Measurements from ENCODE around the gene CREB5.
A peak's percentile ranks its signal among the peaks of the same experiment; 100 is the strongest.

CREB5 gene

DNA sequence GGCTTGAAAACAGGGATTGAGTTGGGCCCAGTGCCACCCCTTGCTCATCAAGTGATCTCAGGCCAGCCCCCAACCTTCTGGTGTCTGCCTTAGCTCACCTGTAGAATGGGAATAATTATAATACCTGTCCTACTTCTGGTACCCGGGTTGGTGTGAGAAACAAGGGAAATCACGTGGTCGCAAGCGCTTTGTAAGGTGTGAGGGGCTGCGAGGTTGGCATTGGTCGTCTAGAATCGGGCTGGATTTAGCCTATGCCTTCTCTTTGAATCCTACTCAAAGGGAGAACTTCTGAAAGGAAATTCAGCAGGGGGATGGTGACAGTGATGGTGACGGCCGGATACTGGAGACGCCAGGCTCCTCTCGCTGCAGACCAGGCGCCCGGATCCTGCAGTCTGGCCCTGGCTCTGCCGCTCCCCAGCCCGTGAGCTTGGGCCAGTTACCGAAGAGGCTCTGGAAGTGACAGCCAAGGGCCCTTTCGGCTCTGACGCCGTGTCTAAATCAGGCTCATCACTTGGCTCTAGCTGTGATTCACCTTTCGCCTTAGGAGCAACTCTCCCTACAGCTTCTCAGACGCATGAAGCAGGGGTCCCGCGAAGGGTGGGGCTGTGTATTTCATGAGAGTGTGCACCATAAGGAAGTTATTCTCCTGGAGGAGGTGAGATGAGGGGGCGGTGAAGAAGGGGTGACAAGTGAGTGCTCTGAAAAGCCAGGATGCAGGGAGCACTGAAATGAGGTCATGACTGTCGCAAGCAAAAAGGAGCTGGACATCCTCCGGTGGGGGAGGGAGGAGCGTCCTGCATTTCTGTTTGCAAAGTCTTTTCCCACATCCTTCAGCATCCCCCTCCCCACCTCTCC is 4.0 kb upstream of the CREB5 start:
- no peak for DNase-seq

DNA sequence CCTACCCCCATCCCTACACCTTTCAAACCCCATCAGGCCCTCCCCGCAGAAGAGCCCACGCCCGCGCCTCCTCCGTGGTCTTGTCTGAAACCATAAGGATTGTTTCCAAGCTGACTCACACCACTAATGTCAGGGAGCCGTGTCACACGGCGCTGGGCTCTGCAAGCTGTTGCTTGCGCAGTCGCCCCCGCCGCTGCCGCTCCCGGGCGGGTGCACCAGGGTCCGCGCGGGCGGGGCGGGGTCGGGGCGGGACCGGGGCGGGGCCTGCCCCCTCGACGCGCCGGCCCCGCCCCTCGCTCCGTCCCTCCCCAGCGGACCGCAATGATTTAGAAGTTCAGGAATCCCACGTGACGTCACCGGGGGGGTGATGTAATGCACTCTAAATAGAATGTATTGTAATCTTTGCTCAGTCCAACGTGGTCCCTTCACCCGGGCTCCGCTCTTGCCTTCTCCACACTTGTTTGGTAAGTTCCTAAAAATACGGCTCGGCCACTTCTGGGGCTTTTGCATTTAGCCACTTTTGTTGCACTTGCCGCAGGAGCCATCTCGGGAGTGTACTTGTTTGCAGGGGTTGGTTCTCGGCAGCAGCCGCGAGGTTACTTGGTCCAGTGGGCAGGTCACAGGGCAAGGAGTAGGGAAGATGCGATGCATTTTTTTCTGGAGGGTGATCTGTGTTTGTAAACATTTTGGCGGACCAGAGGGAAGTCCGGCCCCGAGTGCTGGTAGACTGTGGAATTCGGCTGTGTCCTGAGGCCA is 3.2 kb upstream of the CREB5 start:
- DNase-seq, result peak; percentile 48 to 85

DNA sequence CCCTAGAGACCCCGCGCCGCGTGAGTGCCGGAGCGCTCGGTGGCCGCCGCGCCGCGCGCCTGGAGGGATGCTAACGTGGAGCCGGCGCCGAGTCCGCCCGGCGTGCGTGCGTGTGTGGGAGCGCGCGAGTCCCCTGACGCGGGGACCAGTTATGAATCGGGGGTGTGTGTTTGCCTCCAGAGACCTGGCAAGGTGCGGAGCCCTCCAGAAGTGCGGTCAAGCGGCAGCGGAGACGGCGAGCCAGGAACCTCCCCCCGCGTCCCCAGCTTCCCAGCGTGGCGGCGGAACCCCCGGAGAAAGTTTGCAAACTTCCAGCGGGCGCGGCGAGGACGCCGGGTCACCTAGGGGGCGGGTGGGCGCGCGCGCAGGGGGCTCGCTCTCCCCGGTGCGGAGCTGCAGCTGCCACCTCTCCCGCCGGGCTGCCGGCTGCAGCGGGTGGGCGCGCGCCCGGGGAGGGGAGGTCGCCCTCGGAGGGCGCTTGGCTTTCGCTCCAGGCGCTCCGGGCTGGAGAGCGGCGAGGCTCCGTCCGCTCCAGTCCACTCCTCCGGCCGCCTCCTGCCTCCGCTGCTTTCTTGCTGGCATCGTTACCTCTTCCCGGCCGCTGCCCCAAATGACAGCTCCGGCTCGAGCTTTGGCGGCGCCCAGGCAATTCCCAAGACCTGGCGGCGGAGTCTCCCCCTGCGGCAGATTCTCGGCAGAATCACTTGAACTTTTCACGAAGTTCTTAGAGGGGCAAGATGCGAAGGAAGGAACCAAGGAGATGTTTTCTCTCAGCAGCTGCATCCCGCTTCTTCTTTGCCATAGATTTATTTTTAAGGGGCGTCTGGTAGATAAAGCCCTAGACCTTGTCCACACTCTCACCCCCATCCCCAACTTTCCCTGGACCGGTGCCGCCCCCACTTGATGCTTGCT is 2.3 kb upstream of the CREB5 start:
- no peak for DNase-seq

DNA sequence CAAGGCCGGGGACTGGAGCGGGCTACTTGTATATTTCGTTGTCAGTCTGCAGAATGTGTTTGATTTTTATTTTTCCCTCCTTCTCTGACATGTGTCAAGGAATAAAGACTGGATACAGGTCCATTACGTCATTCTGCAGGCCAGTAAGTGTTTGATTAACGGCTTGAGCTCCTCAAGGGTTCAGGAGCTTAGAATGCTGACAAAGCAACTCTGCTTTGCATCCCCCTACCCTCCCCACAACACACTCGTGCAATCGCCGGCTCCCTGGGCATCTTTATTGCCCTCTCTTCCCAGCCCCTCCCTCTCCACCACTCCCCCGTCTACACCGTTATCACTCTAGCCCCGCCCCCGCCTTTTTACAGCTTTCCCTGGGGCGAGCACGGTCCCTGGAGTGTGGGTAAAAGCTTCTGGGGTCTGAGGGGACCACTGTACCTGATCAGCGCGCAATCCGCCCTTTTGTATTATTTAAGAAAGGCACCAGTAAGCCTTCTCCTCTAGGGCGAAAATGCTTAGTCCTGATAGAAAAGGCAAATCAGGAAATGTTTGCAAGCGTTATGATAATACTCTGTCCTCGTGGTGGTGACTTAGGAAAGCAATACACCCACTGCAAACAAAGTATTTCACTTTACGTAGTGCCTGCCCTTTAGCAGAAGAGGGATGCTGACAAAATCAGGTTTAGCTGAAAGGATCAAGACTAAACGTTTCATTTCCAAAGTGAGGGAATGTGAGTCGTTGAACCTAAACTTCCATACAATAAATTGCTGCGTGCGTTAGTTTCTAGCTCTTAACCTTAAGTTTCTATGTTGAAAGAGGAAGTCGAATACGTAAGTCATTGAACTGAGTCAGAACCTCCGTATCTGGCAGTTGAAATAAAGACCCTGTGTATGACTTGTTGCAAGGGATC is 1.4 kb upstream of the CREB5 start:
- DNase-seq, result no peak

DNA sequence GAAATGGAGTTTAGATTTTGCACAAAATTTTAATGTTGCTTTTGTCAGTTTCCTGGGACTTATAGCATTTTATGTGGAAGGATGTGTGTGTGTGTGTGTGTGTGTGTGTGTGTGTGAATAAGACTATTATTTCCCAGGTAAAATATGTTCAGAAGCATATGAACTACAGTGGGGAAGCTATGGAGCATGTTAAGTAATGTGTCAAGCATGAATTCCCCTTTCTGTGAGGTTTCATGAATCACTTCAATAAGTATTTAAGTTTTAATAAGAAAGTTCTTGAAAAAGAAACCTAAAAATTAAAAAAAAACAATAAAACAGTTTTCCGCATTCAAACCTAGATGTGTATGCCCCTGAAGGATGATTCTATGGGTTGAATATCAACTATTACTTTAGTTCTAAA is 693 bp downstream of the CREB5 start:
- no peak for DNase-seq

DNA sequence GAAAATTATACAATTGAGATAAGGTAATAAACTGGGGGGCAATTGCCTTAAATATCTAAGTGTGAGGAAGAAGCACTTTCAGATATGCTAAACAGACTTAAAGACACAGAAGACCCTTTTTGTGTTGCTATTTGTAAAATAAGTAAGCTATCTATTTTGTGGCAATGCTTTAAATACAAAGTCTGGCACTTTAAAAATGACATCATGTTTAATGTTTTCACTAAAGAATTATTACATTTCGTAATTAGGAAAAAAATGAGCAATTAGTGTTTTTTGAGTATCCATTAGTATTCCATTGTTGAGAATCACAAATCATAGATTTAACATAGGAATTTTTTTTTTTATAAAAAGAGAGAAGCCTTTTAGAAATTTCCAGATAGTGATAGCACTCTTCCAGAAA is 2.1 kb downstream of the CREB5 start:
- no peak for DNase-seq

DNA sequence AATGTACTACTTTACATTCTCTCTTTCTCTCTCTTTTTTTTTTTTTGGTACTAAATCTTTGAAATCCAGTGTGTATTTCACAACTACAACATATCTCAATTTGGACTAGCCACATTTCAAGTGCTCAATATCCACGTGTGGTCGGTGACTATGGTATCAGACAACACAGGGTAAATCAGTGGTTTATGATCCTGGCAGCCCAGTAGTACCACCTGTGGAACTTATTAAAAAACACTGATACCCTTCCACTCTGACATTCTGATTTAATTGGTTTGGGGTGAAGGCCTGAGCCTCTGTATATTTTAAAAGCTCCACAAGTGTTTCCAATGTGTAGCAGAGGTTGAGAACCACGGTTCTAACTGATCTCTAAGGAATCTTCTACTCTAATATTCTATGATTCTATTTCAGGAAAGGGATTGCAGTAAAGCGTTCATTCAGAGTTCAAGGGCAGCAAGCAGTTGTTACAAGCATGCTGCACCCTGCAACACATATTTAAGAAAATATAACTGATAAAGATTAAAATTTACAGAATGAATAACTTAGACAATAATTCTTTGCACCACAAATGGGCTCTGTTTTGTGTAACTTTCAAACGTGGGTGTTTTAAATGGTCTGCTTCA is 5.1 kb downstream of the CREB5 start:
- DNase-seq, result no peak

DNA sequence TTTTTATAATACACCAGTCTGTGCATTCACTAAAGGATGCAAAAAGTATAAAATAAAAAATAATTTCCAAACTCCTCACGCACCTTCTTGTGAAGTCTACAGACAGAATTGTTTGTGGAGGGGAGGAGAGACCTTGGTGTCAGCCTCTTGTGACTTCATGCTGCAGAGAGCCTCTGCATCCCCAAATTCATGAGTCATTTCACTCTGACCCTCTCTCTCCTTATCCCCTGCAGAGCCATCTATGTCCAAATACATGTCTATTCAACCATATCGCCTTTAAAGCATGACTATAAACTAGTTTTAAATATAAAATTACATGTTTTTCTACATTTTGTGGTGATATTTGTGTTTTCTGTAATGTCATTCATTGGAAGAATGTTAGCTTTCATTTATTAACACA is 6.0 kb downstream of the CREB5 start:
- DNase-seq, result no peak

DNA sequence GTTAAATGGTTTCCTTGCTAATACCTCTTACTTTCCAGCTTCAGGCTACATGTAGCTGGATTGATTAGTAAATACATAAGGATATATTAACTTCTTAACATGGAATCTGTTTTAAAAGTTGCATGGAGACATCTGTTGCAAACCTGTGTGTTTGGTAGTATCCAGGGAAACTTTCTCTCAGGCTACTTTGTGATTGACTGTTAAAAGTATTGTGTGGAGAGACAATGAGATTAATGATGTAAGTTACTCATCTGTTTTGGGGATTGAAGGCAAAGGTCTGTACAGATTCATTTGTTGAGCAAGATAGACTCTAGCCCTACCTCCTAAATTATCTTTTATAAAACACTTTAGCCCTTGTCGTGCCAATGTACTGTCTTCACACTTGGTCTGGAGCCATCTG is 6.6 kb downstream of the CREB5 start:
- no peak for DNase-seq

DNA sequence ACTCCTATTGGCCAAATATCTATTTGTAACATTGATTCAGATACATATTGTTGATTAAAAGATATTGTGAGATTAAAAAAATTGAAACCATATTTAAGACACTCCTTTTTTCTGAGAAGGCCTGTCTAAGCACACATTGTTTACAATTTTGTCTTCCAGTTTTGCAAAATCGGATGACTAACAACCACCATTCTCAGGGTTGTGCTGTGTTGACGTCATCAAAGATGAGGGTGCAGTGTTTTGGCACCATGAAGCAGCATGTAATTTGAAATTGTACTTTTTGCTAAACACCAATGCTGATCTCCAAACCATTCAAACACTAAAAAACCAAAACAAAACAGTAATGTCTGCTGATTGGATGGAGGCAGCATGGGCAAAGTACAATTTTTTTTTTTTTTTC is 7.4 kb downstream of the CREB5 start:
- no peak for DNase-seq

DNA sequence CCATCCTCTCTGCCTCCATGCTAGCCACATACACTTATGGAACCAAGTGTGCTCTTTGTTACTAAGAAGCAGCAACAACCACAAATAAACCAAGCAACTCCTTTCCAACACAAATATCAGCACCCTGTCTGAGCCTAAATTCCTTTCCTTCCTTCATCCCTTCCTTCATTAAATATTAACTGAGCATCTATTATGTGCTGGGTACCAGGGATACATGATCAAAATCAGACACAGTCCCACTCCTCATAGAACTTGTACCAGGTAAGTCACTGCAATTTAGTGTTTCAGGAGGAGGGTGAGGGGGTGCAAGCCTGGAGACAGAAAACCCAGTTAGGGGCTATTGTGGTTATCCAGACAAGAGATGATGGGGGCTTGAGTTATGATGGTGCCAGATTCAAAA is 10.8 kb downstream of the CREB5 start:
- DNase-seq, result no peak

DNA sequence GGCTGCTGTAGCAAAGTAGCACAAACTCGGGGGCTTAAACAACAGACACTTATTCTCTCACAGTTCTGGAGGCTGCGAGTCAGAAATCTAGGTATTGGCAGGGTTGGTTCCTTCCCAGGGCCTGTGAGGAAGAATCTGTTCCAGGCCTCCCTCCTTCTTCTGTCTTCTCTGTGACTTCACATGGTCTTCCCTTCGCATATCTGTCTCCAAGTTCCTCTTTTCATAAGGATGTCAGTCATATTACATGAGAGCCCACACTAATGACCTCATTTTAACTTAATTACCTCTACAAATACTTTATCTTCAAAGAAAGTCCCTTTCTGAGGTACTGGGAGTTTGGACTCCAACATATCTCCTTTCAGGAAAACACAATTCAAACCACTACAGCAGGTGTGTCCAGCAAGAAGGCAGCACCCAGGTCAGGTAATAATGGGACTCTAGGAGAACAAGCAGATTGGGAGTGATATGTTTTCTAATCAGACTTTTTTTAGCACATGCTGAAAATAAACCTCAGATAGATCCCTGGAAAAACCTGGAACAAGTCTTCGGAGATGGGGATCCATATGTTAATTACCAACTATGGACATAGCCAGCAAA is 11.7 kb downstream of the CREB5 start:
- no peak for DNase-seq

DNA sequence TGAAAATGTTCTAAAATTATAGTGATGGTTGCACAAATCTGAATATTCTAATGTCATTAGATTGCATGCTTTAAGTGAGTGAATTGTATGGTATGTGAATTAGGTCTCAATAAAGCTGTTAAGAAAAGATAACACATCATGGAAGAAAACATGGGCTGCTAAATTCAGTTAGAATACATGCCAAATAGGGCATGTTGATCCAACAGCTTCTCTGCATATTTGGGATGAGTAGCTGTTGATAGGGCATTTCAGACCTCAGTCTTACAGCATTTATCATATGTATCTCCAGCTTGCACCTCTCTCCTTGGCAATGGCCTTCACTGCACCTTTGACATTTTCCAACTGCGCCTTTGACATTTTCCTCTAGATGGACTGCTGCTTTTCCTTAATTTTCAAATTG is 13.2 kb downstream of the CREB5 start:
- DNase-seq, result no peak

DNA sequence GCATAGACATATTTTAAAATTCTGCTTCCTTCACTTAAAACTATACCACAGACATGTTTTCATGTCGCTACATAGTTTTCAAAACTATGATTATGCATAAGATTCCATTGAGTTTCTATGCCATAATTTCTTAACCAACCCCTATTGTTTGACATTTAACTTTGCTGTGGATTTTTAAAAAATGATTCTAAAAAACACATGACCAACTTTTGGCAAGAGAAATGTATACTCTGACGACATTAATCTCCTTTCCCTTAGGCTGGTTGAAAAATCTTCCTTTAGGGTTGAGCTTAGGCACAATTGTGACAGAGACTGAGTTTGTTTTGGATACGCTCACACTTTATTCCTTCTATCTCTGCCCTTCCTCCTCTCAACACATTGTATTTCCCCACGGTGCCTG is 14.9 kb downstream of the CREB5 start:
- DNase-seq, result no peak

DNA sequence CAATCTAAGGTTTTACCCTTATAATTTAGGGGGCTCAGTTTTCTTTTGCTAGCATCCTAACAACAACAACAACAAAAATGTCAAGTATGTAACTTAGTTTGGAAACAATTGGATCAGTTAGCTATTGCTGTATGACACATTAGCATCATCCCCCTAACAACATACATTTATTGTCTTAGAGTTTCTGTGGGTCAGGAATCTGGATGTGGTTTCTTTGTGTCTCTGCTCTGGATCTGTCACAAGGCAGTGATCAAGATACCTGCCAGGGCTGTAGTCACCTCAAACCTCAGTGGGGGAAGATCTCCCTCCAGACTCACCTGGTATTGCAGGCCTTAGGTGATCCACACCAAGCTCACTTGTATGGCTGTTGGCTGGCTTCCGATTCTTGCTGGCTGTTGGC is 18.3 kb downstream of the CREB5 start:
- DNase-seq, result no peak

DNA sequence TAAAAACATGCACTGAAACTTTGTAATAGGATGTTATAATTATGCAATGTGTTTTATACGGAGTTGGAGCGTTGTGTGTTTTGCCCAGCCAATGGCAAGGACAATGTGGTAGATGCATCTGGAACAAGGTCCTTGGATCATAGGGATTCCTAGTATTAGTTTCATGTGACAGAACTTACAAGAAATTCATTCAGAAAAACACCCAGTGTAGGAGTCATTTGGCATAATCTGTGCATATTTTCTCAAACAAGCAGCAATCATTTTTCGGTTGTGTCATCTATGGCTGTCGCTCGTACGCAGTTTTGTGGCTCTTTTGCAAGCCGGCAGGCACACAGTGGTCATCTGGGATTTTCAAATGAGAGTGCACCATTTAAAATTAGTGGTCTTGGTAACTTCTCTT is 19.8 kb downstream of the CREB5 start:
- DNase-seq, result no peak

DNA sequence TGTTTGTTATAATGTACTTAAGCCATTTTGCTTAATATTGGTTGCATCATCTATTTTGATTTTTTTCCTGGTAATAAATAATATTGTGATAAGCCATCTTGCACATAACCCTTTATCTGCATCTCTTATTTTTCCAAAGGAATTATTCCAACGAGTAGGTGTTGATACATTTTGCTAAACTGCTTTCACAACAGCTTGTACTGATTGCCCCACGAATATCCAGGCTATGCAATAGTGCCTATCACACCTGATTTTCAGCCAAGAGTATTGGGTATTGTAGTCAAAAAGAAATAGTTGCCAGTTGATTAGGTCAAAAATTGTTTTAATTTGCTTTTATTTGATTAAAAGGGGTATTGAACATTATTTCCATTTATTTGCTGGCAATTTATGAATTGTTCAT is 20.7 kb downstream of the CREB5 start:
- no peak for DNase-seq

DNA sequence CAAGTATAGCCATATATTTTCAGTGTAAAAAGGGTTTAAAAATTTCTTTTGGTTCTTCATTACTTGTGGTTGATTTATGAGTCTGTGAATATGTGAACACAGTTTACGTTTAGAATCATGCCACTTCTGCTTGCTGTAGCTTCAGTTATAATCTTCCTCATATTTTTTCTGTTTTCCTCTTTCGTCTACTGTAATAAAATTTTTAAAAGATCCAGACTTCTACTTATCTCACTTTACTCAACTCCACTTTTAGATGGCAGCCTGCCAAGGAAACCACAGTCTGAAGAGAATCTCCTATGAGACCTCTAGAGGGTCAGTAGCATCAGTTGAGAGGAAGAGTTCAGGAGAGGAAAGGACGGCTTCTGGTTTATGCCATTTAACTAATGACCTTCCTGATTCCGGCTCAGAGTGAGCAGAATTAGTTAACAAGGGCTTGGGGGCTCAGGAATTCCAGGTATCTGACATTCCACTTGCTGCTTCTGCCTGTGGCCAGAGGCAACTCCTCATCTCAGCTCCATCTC is 21.4 kb downstream of the CREB5 start:
- no peak for DNase-seq

DNA sequence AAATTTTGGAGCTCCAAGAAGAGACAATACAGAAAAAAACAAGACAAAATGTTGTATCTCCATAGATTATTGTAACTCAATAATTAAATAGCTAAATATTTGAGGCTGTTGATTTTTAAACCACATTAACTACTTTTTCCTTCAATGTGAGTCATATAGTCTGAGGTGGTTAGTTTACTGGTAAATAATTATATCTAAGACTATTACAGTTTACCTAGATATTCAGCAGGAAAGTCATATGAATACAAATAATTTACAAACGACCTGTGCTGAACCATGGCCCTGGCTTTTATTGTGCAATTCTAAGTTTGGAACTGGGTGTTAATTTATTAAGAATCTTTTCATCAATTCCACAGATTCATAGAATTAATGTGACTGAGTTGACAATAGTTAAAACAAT is 22.2 kb downstream of the CREB5 start:
- no peak for DNase-seq

DNA sequence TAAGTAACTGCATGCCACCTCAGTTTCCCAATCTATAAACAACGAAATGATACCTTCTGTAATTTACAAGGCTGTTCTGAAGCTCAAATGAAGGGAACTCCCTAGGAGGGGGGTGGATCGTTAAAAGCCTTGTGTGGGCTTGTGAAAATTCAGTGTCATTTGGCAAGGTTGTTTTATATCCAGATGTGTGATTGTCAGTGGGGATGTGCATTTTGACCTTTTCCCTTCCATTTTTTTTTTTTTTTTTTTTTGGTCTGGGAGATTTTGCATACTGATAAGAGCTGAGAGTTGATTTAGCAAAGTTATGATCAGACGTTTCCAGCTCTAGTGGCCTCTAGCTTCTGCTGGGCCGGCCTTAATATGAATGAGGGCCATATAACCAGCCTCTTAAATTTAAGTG is 22.8 kb downstream of the CREB5 start:
- no peak for DNase-seq

DNA sequence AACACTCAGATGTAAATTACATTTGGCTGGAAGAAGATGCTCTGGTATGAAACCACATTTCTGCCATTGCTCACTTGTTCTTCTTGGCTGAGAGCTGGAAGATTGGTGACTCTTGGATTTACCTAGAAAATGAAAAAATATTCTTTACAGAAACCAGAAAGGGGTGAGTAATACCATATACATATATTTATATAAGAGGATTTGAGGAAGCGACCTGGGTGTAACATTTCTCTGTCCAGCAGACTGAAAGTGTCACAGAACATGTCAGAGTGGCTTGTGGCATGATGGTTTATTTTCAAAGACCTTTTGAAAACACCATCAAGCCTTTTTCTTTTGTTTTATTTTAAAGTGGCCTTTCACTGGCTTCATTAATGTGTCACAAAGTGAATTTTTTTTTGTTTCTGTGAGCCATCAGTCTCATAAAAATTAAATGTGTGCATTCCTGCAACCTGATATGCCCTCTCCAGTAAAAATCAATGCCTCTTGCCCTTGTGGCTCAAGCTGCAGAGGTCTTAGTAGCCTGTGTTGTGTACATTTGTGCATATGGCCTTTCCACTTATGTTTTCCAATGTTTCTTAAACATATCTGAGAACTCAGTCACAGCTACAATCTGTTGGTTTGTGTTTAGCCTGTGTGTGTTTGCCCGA is 23.5 kb downstream of the CREB5 start:
- no peak for DNase-seq
